ENCODE measurements around the gene AGTRAP.

AGTRAP gene

GRCh38 chr1:11703357-11704193 lies 32.4 kb upstream of the AGTRAP start:
- no peaks in the 10 kb centered on the region for H3K9me3 ChIP-seq
- H3K4me1 ChIP-seq: peaks cover 0 to 25% (median 16%) of the 10 kb centered on the region in 4 donors
- no peak for TF ChIP-seq CTCF (IDR thresholded peaks at IDR 0.05)
- intact Hi-C loops (cut with DNase I; ENCODE audit: low total_unique reads): no loop called here
- H3K36me3 ChIP-seq: no peaks in the 10 kb centered on the region
- peaks cover 0 to 88% of the 10 kb centered on the region in 2 donors for H3K27me3 ChIP-seq
- no peak overlapping the region for H3K27ac ChIP-seq
- H3K4me3 ChIP-seq: no peak overlapping the region
- DNase-seq: no peak

DNA sequence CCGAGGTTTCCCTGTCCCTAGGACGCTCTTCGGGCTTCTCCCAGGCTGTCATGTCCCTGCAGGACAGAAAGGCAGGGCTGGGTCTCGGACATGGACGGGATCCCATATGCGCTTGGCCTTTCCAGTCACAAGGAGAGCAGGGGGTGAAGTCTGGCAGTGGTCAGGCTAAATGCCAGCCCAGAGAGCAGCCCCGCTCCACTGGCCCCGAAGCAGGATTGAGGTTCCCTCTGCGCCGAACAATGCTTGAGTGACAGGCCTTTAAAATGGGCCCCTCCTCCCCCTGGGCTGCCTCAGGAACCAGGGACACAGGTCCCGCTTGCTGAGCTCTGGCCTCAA lies 31.8 kb upstream of the AGTRAP start:
- peaks cover 0 to 87% of the 10 kb centered on the region in 2 donors for H3K27me3 ChIP-seq
- no peak overlapping the region for H3K4me3 ChIP-seq
- no peaks in the 10 kb centered on the region for H3K36me3 ChIP-seq
- H3K4me1 ChIP-seq: peaks cover 0 to 25% (median 16%) of the 10 kb centered on the region in 4 donors
- TF ChIP-seq CTCF (IDR thresholded peaks at IDR 0.05): no peak
- no peak overlapping the region for H3K27ac ChIP-seq
- no peaks in the 10 kb centered on the region for H3K9me3 ChIP-seq
- no peak for DNase-seq
- intact Hi-C loops (cut with DNase I; ENCODE audit: low total_unique reads): no loop called here

DNA sequence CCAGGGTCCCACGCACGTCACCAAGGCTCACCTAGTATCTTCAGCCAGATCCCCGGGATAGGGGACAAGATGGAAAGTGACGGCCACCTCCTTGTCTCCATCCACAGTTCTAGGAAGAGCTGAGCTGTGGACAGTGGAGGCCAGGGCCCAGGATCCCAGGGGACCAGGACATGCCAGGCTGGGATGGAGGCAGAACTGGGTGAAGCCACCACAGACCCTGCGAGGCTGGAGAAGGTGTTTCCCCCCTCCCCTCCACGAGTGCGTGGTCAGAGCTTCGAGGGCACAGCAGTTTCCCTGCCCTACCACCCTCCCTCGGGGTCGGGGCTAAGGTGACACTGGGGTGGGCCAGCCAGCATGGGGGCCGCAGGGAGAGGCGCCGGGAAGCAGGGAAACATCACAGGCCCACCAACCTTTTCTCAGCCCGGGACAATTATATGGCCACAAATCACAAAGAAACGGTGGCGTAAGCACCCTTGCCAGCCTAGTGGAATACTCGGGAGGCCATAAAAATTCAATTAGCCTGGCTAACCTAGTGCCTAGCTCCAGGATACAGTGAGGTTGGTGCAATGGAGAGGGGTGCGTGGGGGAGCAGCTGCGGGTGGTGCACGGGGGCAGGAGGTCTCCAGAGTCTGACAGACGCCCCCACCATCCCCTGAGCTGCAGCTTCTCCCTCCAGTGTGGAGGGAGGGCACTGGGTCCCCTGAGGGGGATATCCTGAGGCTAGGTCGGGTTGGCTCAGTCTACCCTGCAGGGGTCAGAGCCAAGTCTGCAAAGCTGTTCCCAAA lies 31.1 kb upstream of the AGTRAP start:
- Histone ChIP-seq H3K36me3 (no peaks in the 10 kb centered on the region), H3K9me3 (no peaks in the 10 kb centered on the region), H3K27me3 (peaks cover 0 to 86% of the 10 kb centered on the region in 2 donors), H3K4me3 (no peak overlapping the region), H3K27ac (no peak overlapping the region), H3K4me1 (peaks cover 0 to 25% (median 16%) of the 10 kb centered on the region in 4 donors)
- no peak for TF ChIP-seq CTCF (IDR thresholded peaks at IDR 0.05)
- no peak for DNase-seq
- intact Hi-C loops (cut with DNase I; ENCODE audit: low total_unique reads): no loop called here

- Histone ChIP-seq H3K9me3 (no peaks in the 10 kb centered on the region), H3K27ac (no peak overlapping the region), H3K4me1 (peaks cover 0 to 24% (median 15%) of the 10 kb centered on the region in 4 donors), H3K27me3 (peaks cover 0 to 83% of the 10 kb centered on the region in 2 donors), H3K4me3 (no peak overlapping the region), H3K36me3 (no peaks in the 10 kb centered on the region)
- TF ChIP-seq CTCF (IDR thresholded peaks at IDR 0.05): no peak
- no peak for DNase-seq
- intact Hi-C loops (cut with DNase I; ENCODE audit: low total_unique reads): no loop called here
Measured at GRCh38 chr1:11705596-11705995, 30.3 kb upstream of the AGTRAP start.

DNA sequence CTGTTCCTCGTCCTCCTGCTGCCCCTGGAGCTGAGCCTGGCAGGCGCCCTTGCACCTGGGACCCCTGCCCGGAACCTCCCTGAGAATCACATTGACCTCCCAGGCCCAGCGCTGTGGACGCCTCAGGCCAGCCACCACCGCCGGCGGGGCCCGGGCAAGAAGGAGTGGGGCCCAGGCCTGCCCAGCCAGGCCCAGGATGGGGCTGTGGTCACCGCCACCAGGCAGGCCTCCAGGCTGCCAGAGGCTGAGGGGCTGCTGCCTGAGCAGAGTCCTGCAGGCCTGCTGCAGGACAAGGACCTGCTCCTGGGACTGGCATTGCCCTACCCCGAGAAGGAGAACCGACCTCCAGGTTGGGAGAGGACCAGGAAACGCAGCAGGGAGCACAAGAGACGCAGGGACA lies 29.6 kb upstream of the AGTRAP start:
- no peaks in the 10 kb centered on the region for H3K36me3 ChIP-seq
- no peak for DNase-seq
- H3K9me3 ChIP-seq: no peaks in the 10 kb centered on the region
- no peak for TF ChIP-seq CTCF (IDR thresholded peaks at IDR 0.05)
- peaks cover 0 to 17% (median 8%) of the 10 kb centered on the region in 4 donors for H3K4me1 ChIP-seq
- intact Hi-C loops (cut with DNase I; ENCODE audit: low total_unique reads): no loop called here
- H3K27me3 ChIP-seq: peaks cover 0 to 80% of the 10 kb centered on the region in 2 donors
- no peak overlapping the region for H3K27ac ChIP-seq
- H3K4me3 ChIP-seq: no peak overlapping the region

All from tibial artery (tissue), 4 donors.